Measurements from ENCODE around the gene OLIG1. TPM values are rescaled to one million over a fixed set of nuclear protein-coding genes. Genes with fewer than 3 reads are reported as not detected.

OLIG1 gene
- total RNA-seq, 1 experiment from 2014 or later = not detected

GRCh38 chr21:33033961-33034413 is 36.0 kb upstream of the OLIG1 start:
- BruUV-seq (replicated peaks) = no TSS peak
- POLR2A ChIA-PET (ENCODE audit: unreplicated experiment) = no interaction called here
- Histone ChIP-seq H3K27me3 (ENCODE audit: insufficient read depth, low read depth) (peaks cover 73% of the 10 kb centered on the region), H3K4me2 (no peak overlapping the region), H3K9me2 (ENCODE audit: insufficient read depth) (no peaks in the 10 kb centered on the region), H2AFZ (no peak overlapping the region), H3K79me2 (ENCODE audit: low read depth) (no peaks in the 10 kb centered on the region), H3K4me1 (replicated peaks; ENCODE audit: insufficient read depth) (no peaks in the 10 kb centered on the region), H3K36me3 (ENCODE audit: low read depth) (no peaks in the 10 kb centered on the region), H3K4me3 (no peak overlapping the region), H3K27ac (no peak overlapping the region), H3K9me3 (ENCODE audit: insufficient read depth, low read depth) (no peaks in the 10 kb centered on the region), H3F3A (ENCODE audit: insufficient read depth, low read depth) (no peaks in the 10 kb centered on the region), H4K20me1 (ENCODE audit: insufficient read depth) (no peaks in the 10 kb centered on the region)
- intact Hi-C loops (cut with micrococcal nuclease; ENCODE audit: unreplicated experiment) = no loop called here
- CTCF ChIA-PET = no interaction called here
- no peak for TF ChIP-seq EZH2 (IDR thresholded peaks at IDR 0.05; ENCODE audit: low read depth)
- no peak for DNase-seq

GRCh38 chr21:33035147-33035546 is 34.8 kb upstream of the OLIG1 start:
- H3K27me3 ChIP-seq (ENCODE audit: insufficient read depth, low read depth) = peaks cover 65% of the 10 kb centered on the region
- BruUV-seq (replicated peaks) = no TSS peak
- CTCF ChIA-PET = no interaction called here

GRCh38 chr21:33036430-33037162 is 33.3 kb upstream of the OLIG1 start:
- Histone ChIP-seq H3K27me3 (ENCODE audit: insufficient read depth, low read depth) (peaks cover 58% of the 10 kb centered on the region), H3F3A (ENCODE audit: insufficient read depth, low read depth) (no peaks in the 10 kb centered on the region), H3K4me3 (no peak overlapping the region), H2AFZ (no peak overlapping the region), H3K79me2 (ENCODE audit: low read depth) (no peaks in the 10 kb centered on the region), H4K20me1 (ENCODE audit: insufficient read depth) (no peaks in the 10 kb centered on the region), H3K9me2 (ENCODE audit: insufficient read depth) (no peaks in the 10 kb centered on the region), H3K27ac (no peak overlapping the region), H3K4me1 (replicated peaks; ENCODE audit: insufficient read depth) (no peaks in the 10 kb centered on the region), H3K9me3 (ENCODE audit: insufficient read depth, low read depth) (no peaks in the 10 kb centered on the region), H3K4me2 (no peak overlapping the region), H3K36me3 (ENCODE audit: low read depth) (no peaks in the 10 kb centered on the region)
- ChIA-PET POLR2A (ENCODE audit: unreplicated experiment) (no interaction called here), CTCF (no interaction called here)
- TF ChIP-seq EZH2 (IDR thresholded peaks at IDR 0.05; ENCODE audit: low read depth) (no peak), CTCF (conservative IDR thresholded peaks at IDR 0.05) (no peak)
- intact Hi-C loops (cut with micrococcal nuclease; ENCODE audit: unreplicated experiment) = no loop called here
- DNase-seq = no peak
- BruUV-seq (replicated peaks) = no TSS peak

More at GRCh38 chr21:33035147-33035546, 34.8 kb upstream of the OLIG1 start:
- Histone ChIP-seq H3F3A (ENCODE audit: insufficient read depth, low read depth) (no peaks in the 10 kb centered on the region), H3K4me3 (no peak overlapping the region), H3K9me2 (ENCODE audit: insufficient read depth) (no peaks in the 10 kb centered on the region), H3K79me2 (ENCODE audit: low read depth) (no peaks in the 10 kb centered on the region), H3K4me2 (no peak overlapping the region), H2AFZ (no peak overlapping the region), H3K36me3 (ENCODE audit: low read depth) (no peaks in the 10 kb centered on the region), H3K27ac (no peak overlapping the region), H3K9me3 (ENCODE audit: insufficient read depth, low read depth) (no peaks in the 10 kb centered on the region), H4K20me1 (ENCODE audit: insufficient read depth) (no peaks in the 10 kb centered on the region), H3K4me1 (replicated peaks; ENCODE audit: insufficient read depth) (no peaks in the 10 kb centered on the region)
- POLR2A ChIA-PET (ENCODE audit: unreplicated experiment) = no interaction called here
- intact Hi-C loops (cut with micrococcal nuclease; ENCODE audit: unreplicated experiment) = no loop called here
- no peak for DNase-seq
- no peak for TF ChIP-seq EZH2 (IDR thresholded peaks at IDR 0.05; ENCODE audit: low read depth)

- no peaks in the 10 kb centered on the region for H3K79me2 ChIP-seq (ENCODE audit: low read depth)
- POLR2A ChIA-PET (ENCODE audit: unreplicated experiment) = no interaction called here
- no peaks in the 10 kb centered on the region for H3K9me3 ChIP-seq (ENCODE audit: insufficient read depth, low read depth)
- H2AFZ ChIP-seq = no peak overlapping the region
- H3K27me3 ChIP-seq (ENCODE audit: insufficient read depth, low read depth) = peaks cover 49% of the 10 kb centered on the region
- H3F3A ChIP-seq (ENCODE audit: insufficient read depth, low read depth) = no peaks in the 10 kb centered on the region
- H3K4me1 ChIP-seq (replicated peaks; ENCODE audit: insufficient read depth) = no peaks in the 10 kb centered on the region
- no TSS peak for BruUV-seq (replicated peaks)
- no peaks in the 10 kb centered on the region for H4K20me1 ChIP-seq (ENCODE audit: insufficient read depth)
- H3K36me3 ChIP-seq (ENCODE audit: low read depth) = no peaks in the 10 kb centered on the region
- no peaks in the 10 kb centered on the region for H3K9me2 ChIP-seq (ENCODE audit: insufficient read depth)
- no peak for DNase-seq
- CTCF ChIA-PET = no interaction called here
- intact Hi-C loops (cut with micrococcal nuclease; ENCODE audit: unreplicated experiment) = no loop called here
- no peak overlapping the region for H3K4me2 ChIP-seq
- H3K27ac ChIP-seq = no peak overlapping the region
- no peak for TF ChIP-seq CTCF (conservative IDR thresholded peaks at IDR 0.05)
- TF ChIP-seq EZH2 (IDR thresholded peaks at IDR 0.05; ENCODE audit: low read depth) = no peak
- no peak overlapping the region for H3K4me3 ChIP-seq
Measured at GRCh38 chr21:33037501-33037900, 32.4 kb upstream of the OLIG1 start.

Measured in PC-9 (cell line).